Activated T-cell treated with anti-CD3 and anti-CD28 coated beads, Interleukin-2, amount 50 U/mL, for 72 hours (primary cell): ENCODE data around the gene DEFB129. TPM values are rescaled to one million over a fixed set of nuclear protein-coding genes. Genes with fewer than 3 reads are reported as not detected.

Source experiments
- ATAC-seq, 2 donors: fragments of 150-1000 bp; cut with Tn5 transposase; replicated peaks in 1 of 2; 2 replicates each; pipeline ENCODE4 v1.10.0; 2021; ENCODE audit warnings: moderate library complexity in 2 of 2, mild to moderate bottlenecking in 1 of 2
- DNase-seq, 2 donors: peaks; one replicate each; pipeline ENCODE4 v3.0.0; 2021 to 2022; ENCODE audit warnings: mixed read lengths in 1 of 2
- H3K27ac Mint-ChIP-seq: one replicate; pipeline ENCODE4 v1.8.0; 2022; ENCODE audit warnings: mild to moderate bottlenecking, moderate library complexity, mixed read lengths
- H3K27me3 Mint-ChIP-seq: one replicate; pipeline ENCODE4 v1.8.0; 2022; ENCODE audit warnings: low read depth, mixed read lengths
- H3K36me3 Mint-ChIP-seq, 2 donors: one replicate each; pipeline ENCODE4 v1.8.0; 2022; ENCODE audit warnings: mixed read lengths in 2 of 2, mild to moderate bottlenecking in 1 of 2; ENCODE audit not compliant: insufficient read depth in 2 of 2
- H3K4me1 Mint-ChIP-seq: one replicate; pipeline ENCODE4 v1.8.0; 2022; ENCODE audit warnings: low read depth, mixed read lengths
- H3K4me3 Mint-ChIP-seq, 2 donors: one replicate each; pipeline ENCODE4 v1.8.0; 2022; ENCODE audit warnings: mild to moderate bottlenecking in 2 of 2, mixed read lengths in 2 of 2, moderate library complexity in 2 of 2
- H3K9me3 Mint-ChIP-seq, 2 donors: one replicate each; pipeline ENCODE4 v1.8.0; 2022; ENCODE audit warnings: mixed read lengths in 2 of 2
- total RNA-seq, 2 donors: library from RNA; stranded (reverse); gene quantifications; one replicate each; pipeline ENCODE4 v1.2.3, GENCODE V29; 2022

DEFB129 gene
- total RNA-seq, 2 donors from 2014 or later: not detected

GRCh38 chr20:278607-279571, 51.8 kb downstream of the DEFB129 start:
- no peak for DNase-seq
- Mint-ChIP-seq H3K36me3 (peaks cover 0 to 3% of the 10 kb centered on the region in 2 donors), H3K9me3 (no peaks in the 10 kb centered on the region), H3K27ac (no peak overlapping the region), H3K4me1 (no peaks in the 10 kb centered on the region), H3K27me3 (no peaks in the 10 kb centered on the region), H3K4me3 (peak overlapping the region in 1 of 2 donors; percentile 18)
- no peak for ATAC-seq

Other genes with a start within 250 kb of the DEFB129 start
- not detected for gene DEFB125, start 139.6 kb upstream of the DEFB129 start, total RNA-seq
- not detected for gene DEFB126, start 84.7 kb upstream of the DEFB129 start, total RNA-seq
- gene DEFB127, start 69.8 kb upstream of the DEFB129 start, total RNA-seq: not detected
- not detected for gene DEFB128, start 37.5 kb upstream of the DEFB129 start, total RNA-seq
- not detected for gene DEFB132, start 30.5 kb downstream of the DEFB129 start, total RNA-seq
- 1 to 10 TPM; 6.4 to 9.4 TPM for gene C20orf96, start 63.5 kb downstream of the DEFB129 start, total RNA-seq
- 10 to 100 TPM; 21.3 to 21.6 TPM for gene ZCCHC3, start 70.3 kb downstream of the DEFB129 start, total RNA-seq
- 10 to 100 TPM in 1 of 2 donors, 1 to 10 TPM in 1; 7.8 to 11.7 TPM for gene SOX12, start 98.3 kb downstream of the DEFB129 start, total RNA-seq
- 10 to 100 TPM; 12.9 to 14.7 TPM for gene NRSN2, start 119.9 kb downstream of the DEFB129 start, total RNA-seq
- gene TRIB3, start 153.5 kb downstream of the DEFB129 start, total RNA-seq: 100 to 1,000 TPM; 165 to 281 TPM
- 100 to 1,000 TPM; 176 to 198 TPM for gene RBCK1, start 181.0 kb downstream of the DEFB129 start, total RNA-seq
- 10 to 100 TPM; 26.7 to 28.2 TPM for gene TBC1D20, start 235.3 kb downstream of the DEFB129 start, total RNA-seq